HG03025 (cell line): ENCODE results near the gene PACS2.
A peak's percentile ranks its signal among the peaks of the same experiment; 100 is the strongest.

Experiments used
- ATAC-seq: cut with Tn5 transposase; IDR thresholded peaks from one replicate; pipeline ENCODE4 v1.9.1; 2021; ENCODE audit warnings: mild to moderate bottlenecking, moderate library complexity; ENCODE audit not compliant: unreplicated experiment, low FRiP score

The PACS2 gene

DNA sequence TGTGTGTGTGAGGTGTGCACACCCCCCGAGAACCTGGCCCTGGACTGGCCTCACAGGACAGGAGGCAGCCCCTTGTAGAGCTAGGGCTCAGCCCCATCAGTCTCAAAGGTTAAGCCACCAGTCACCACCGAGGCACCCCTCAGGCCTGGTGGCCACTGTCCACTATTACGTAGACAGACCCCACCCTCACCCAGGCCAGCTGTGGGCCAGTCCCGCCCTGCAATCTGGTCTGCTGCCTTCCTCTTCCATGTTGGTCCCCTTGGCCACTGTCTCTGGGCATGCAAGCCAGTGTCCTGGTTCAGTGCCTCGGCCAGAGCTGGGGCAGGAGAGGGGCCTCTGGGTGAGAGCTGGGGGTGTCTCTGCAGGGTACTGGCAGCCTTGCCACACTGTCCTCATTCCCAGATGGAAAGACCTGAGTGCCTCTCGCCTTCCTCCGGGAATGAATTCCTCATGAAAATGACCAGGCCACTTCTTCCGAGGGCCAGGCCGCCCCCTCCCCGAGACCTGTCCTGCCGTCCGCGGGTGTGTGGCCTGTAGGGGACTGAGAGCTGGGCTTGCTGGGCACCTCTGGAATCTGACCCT, 82.9 kb downstream of the PACS2 start:
- ATAC-seq, result no peak

- peak; percentile 64 for ATAC-seq
Measured at GRCh38 chr14:105398044-105398725, 83.6 kb downstream of the PACS2 start, which contains the start of gene TEX22. TEX22 (plus strand) TSS chr14:105398538; CDS start chr14:105399341, 803 bp downstream.

DNA sequence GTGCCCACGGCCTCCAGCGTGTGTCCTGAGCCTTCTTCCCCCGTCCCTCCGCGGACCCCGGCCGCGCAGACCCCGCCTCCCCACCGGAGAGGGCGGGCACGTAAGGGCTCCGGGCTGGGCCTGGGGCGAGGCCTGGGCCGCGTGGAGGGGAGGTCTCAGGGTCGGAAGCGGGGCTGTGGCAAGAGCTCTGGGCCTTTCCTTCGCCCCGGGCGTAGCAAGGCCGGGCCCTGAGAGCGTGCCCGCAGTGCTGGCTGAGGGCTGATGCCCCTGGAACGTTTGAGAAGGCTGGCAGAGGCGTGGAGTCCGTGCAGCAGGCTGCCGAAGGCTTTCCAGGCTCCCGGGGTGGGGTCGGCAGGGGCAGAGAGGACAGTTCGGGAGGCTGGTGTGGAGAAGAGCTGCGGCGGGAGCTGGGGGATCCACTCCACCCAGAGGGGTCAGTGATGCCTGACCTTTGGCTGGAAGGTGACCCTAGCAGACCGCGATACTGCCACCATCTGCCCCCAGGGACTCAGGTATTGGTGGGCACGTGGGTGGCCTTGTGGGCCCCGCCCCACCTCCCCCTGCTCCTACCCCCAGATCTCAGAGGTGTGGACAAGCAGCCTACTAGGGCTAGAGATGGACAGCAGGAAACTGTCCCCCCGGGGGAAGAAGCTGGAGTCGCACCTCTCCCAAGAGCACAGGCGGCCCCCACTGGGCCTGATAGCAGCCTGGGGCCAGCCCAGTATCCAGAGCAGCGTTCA, 84.3 kb downstream of the PACS2 start:
- peak; percentile 37 for ATAC-seq

DNA sequence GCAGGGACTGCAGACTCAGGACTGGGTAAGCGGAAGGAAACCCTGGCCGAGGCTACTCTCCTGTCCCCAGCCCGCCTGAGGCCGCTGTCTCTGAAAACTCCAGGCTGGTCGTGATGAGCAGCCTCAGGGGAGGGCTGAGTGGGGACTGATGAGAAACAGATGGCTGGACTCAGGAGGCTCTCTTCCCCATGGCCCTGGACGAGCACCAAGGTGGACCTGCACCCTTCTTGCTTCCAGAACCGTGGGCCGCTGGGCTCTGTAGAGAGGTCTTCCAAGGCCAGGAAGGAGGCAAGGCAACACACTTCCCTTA, 84.9 kb downstream of the PACS2 start:
- ATAC-seq, result no peak

DNA sequence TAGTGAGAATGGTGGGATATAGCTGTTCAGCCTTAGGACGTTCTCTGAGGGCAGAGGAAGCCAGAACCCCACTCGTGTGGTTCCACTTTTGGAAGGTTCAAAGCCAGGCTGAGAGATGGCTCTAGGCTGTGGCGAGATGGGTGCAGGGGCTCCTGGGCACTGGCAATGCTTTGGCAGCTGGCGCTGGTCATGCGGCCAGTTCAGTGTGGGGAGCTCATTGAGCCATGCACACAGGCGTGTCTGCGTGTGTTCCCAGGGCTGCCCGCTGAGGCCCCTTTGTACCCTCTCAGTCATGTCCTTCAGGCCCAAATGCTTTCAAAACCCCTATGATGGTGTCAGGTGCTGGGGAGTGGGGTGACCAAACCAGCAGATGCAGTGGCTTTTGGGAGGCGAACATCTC, 85.5 kb downstream of the PACS2 start:
- no peak for ATAC-seq

GRCh38 chr14:105401699-105402098, 87.2 kb downstream of the PACS2 start:
- no peak for ATAC-seq

DNA sequence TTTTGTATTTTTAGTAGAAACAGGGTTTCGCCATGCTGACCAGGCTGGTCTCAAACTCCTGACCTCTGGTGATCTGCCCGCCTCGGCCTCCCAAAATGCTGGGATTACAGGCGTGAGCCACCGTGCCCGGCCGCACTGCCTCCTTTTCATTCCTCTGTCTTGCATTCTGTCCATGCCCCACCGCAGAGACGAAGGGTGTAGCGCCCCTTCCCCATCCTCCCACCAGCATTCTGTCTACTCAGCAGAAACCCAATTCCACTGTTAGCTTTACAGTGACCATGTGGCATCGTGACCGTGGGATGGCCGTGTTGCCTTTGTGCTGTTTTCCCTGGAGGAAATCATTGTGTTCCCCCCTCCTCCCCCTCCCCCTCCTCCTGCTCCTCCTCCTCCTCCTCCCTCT, 94.0 kb downstream of the PACS2 start:
- no peak for ATAC-seq

DNA sequence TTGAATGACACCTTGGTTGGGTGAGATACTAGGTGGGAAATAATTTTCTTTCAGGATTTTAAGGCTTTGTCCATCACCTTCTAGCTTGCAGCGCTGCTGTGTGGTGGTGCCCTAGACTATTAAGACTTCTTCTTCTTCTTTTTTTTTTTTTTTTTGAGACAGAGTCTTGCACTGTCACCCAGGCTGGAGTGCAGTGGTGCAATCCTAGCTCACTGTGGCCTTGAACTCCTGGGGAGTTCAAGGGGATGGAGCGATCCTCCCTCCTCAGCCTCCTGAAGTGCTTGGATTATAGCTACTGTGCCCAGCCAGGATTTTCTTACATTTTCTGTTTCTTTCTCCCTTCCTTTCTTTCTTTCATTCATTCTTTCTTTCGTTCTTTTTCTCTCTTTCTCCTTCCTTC, 94.8 kb downstream of the PACS2 start:
- no peak for ATAC-seq

GRCh38 chr14:105410642-105411016, 96.1 kb downstream of the PACS2 start:
- no peak for ATAC-seq

- ATAC-seq, result no peak
Measured at GRCh38 chr14:105411017-105411941, 96.7 kb downstream of the PACS2 start.

- ATAC-seq, result no peak
Measured at GRCh38 chr14:105411985-105412770, 97.6 kb downstream of the PACS2 start.

- no peak for ATAC-seq
Measured at GRCh38 chr14:105412771-105413543, 98.4 kb downstream of the PACS2 start.

GRCh38 chr14:105413544-105413886, 99.0 kb downstream of the PACS2 start:
- ATAC-seq, result no peak

- no peak for ATAC-seq
Measured at GRCh38 chr14:105414456-105415371, 100.2 kb downstream of the PACS2 start.

DNA sequence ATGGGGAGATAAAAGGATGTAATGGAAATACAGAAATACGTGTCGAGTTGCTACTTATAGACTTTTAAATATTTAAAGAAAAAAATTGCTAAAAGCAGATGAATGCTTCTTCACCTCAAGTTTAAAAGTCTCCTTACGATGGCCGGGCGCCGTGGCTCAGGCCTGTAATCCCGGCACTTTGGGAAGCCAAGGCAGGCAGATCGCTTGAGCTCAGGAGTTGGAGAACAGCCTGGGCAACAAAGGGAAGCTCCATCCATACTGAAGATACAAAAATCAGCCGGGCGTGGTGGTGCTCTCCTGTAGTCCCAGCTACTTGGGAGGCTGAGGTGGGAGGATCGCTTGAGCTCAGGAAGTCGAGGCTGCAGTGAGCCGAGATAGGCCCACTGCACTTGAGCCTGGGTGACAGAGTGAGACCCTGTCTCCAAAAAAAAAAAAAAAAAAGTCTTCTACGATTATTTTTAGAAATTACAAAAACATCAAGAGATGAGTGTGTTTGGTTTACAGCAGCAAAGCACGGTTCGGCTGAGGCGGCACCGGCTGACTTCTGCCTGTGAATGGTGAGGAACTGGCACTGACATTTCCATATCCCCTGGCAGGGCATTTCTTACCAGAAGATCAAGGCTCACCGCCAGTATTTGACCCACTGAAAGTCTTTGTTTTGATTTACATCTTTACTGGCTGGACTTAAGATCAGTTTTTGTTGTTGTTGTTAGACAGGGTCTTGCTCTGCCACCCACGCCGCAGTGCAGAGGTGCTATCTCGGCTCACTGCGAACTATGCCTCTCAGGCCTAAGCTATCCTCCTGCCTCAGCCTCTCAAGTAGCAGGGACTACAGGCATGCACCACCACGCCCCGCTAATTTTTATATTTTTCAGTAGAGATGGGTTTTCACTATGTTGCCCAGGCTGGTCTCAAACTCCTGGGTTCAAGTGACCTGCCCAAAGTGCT, 101.2 kb downstream of the PACS2 start:
- ATAC-seq, result no peak

GRCh38 chr14:105416671-105417070, 102.1 kb downstream of the PACS2 start:
- no peak for ATAC-seq

- ATAC-seq, result no peak
Measured at GRCh38 chr14:105417690-105418121, 103.2 kb downstream of the PACS2 start.
